GM12864 (cell line): ENCODE results near the gene SRPK2.
A peak's percentile ranks its signal among the peaks of the same experiment; 100 is the strongest.
"Not testable (repeated sequence)": the region's sequence is repeated elsewhere in the genome, so short reads cannot be mapped to it uniquely, and the experiment has no call there.

ENCODE experiments used
- DNase-seq: peaks from one replicate; pipeline ENCODE4 v3.0.0-alpha.2; 2011; ENCODE audit warnings: low read depth
- H3K4me3 ChIP-seq: 2 replicates; pipeline ENCODE4 v1.5.1; 2011; ENCODE audit warnings: mild to moderate bottlenecking, low read depth, low read length, control low read depth
- TF ChIP-seq, protein P1 (sequence below): IDR thresholded peaks from 2 replicates; pipeline ENCODE4 v1.5.1; 2011; ENCODE audit warnings: low read depth, mild to moderate bottlenecking, moderate library complexity, low read length, control low read depth, inconsistent platforms; ENCODE audit errors: missing control alignments

SRPK2 gene

DNA sequence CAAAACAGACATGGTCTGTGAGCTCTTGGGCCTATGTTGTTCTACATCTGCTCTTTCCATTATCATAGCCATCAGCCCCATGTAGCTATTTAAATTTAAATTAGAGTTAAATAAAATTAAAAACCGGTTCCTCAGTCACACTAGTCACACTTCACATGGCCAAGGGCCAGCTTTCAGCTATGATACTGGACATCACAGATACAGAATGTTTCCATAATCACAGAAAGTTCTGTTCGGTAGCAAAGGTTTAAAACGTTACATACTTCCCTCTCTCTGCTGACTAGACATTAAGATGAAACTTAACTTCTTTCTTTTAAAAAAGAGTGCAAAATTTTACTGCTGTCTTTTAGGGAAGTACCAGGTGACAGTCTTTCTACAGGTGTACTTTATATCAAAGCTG is 43.0 kb downstream of the SRPK2 start:
- TF ChIP-seq, protein P1, sequence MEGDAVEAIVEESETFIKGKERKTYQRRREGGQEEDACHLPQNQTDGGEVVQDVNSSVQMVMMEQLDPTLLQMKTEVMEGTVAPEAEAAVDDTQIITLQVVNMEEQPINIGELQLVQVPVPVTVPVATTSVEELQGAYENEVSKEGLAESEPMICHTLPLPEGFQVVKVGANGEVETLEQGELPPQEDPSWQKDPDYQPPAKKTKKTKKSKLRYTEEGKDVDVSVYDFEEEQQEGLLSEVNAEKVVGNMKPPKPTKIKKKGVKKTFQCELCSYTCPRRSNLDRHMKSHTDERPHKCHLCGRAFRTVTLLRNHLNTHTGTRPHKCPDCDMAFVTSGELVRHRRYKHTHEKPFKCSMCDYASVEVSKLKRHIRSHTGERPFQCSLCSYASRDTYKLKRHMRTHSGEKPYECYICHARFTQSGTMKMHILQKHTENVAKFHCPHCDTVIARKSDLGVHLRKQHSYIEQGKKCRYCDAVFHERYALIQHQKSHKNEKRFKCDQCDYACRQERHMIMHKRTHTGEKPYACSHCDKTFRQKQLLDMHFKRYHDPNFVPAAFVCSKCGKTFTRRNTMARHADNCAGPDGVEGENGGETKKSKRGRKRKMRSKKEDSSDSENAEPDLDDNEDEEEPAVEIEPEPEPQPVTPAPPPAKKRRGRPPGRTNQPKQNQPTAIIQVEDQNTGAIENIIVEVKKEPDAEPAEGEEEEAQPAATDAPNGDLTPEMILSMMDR, result no peak
- DNase-seq, result no peak
- H3K4me3 ChIP-seq, result no peak overlapping the region

DNA sequence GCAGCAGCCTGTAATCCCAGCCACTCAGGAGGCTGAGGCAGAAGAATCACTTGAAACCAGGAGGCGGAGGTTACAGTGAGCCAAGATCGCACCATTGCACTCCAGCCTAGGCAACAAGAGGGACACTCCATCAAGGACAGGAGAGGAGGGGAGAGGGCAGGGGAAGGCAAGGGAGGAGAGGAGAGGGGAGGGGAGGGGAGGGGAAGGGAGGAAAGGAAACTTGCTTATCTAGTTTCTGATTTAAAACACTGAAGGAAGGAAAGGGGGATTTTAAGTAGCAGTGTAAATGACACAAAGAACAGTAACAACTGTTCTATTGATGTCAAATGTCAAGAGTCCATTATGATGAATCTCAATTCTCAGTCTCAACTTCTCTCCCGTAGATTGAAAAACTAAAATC is 43.7 kb downstream of the SRPK2 start:
- TF ChIP-seq, protein P1, result no peak
- no peak for DNase-seq
- H3K4me3 ChIP-seq, result no peak overlapping the region

DNA sequence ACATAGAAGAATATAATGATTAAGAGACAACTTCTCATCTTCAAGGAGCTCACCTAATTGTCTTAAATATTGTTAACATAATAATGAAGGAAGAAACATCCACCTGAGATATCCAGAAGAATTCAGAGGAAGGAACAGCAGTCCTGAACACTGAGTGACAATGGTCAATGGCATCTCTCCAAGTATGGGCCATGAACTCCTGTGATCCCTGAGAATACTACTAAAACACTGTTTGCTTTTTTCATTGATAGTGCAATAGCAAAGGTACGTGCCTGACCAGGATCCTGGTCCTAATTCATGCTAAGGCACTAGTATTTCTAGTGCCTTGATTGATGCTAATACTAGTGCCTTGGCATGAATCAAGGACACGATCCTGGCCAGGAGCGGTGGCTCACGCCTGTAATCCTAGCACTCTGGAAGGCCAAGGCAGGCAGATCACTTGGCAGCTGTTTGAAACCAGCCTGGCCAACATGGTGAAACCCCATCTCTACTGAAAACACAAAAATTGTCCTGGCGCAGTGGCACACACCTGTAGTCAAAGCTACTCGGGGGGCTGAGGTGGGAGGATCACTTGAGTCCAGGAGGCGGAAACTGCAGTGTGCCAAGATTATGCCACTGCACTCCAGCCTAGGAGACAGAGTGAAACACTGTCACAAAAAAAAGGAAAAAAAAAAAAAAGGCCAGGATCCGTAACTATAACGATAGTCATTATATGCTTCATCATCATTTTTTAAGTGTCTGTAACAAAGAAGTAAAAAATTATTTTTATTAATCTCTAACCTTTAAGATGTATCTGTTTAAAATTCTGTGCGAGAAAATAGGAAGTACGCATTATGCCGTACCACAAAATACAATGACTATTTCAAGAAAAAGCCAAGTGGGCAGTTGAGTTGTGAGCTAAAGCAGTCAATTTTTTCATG is 49.1 kb downstream of the SRPK2 start:
- no peak overlapping the region for H3K4me3 ChIP-seq
- TF ChIP-seq, protein P1, result no peak
- DNase-seq, result no peak

DNA sequence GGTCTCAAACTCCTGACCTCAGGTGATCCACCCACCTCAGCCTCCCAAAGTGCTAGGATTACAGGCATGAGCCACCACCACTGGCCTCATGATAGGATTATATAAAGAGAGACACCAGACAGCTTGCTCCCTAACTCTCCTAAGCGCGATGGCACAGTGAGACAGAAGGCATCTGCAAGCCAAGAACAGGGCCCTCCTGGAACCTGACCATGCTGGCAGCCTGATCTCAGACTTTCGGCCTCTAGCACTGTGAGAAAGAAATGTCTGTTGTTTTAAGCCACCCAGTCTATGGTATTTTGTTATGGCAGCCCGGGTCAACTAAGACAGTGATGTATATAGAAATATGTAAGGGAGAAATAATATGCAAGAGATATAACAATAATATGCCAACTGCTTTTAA is 51.2 kb downstream of the SRPK2 start:
- DNase-seq, result no peak
- TF ChIP-seq, protein P1, result no peak
- H3K4me3 ChIP-seq, result no peak overlapping the region

DNA sequence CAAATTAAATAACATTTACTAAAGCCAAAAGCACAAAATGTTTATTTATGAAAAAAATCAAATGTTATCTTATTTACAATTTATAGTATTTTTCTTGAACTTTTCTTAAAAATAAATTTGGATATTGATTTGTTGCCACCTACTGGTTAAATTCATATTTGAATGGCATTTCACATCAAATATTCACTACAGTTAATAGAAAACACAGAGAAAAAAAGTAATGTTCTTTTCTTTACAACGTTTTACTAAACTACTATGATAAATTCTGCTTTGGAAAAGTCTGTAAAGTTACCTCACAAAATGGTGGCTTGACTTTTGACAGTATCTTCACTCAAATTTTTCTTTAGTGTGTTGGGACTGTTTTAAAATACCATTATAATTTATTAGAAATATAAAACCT is 52.7 kb downstream of the SRPK2 start:
- TF ChIP-seq, protein P1, result peak; percentile 10
- H3K4me3 ChIP-seq, result no peak overlapping the region
- DNase-seq, result no peak

DNA sequence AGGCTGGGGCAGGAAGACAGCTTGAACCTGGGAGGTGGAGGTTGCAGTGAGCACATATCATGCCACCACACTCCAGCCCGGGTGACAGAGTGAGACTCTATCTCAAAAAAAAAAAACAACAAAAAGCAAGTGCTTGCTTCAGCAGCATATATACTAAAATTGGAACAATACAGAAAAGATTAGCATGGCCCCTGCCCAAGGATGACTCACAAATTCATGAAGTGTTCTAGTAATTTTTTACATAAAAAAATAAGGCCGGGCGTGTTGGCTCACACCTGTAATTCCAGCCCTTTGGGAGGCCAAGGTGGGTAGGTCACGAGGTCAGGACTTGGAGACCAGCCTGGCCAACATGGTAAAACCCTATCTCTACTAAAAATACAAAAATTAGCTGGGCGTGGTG is 56.1 kb downstream of the SRPK2 start:
- not testable (repeated sequence) for H3K4me3 ChIP-seq, DNase-seq

DNA sequence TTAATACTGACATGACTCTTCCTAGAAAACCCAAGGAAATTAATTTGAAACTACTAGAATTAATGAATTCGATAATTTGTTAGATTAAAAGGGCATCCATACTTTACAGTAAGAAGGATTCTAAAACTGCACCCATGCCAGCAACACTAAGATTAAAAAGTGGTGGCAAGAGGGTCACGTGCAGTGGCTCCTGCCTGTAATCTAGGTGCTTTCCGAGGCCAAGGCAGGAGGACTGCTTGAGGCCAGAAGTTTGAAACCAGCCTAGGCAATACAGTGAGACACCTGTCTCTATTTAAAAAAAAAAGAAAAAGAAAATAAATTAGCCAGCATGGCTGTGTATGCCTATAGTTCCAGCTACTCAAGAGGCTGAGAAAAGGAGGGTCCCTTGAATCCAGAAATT is 58.2 kb downstream of the SRPK2 start:
- DNase-seq, result no peak
- no peak overlapping the region for H3K4me3 ChIP-seq
- TF ChIP-seq, protein P1, result no peak
